ENCODE measurements around the gene DES.
"Not testable (repeated sequence)": the region's sequence is repeated elsewhere in the genome, so short reads cannot be mapped to it uniquely, and the experiment has no call there.

Gene DES

DNA sequence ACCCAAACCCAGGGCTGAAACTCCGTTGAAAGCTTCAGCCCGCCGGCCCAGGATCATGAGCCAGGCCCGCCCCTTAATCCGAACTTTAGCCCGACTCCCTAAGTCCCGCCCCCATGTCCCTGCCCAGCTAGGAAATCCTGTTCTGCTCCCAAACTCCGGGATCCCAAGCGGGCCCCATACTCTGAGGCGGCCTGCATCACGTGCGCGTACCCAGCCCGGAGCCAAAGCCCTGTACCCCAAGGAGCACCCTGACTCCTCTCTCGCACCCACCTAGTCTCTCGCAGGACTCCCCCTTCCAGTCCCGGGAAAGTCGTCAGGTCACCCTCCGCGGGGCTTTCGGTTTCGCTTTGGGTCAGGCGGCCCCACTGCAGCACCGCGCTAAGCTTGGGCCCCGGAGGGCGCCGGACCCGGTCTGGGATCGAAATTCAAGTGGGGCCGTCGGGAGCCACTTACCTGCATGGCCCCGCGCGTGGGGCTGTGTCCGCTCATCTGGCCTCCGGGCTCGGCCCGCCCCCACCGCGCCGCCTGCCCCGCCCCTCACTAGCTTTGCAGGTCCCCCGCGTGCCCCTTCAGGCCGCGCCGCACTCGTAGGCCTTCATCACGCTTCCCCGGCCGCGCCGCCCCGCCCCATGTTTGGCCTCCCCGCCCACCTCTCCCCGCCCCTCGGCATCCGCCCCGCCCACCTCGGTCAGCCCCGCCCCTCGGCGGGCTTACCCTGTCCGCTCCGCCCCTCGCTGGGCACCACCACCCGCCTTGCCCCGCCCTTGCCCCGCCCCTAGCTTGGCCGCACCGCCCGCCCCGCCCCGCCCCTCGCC lies 30.7 kb upstream of the DES start, which contains the start of gene DNPEP:
DNPEP (minus strand) TSS at position 607 of the 815 bp plus-strand sequence; CDS start at position 489, 118 bp downstream.
- Histone ChIP-seq H3K36me3 (ENCODE audit: control insufficient read depth, insufficient read depth, low read length) (peaks cover 19% of the 10 kb centered on the region), H3K9ac (ENCODE audit: low read depth, low read length) (peak within 1 kb of the TSS; percentile 41), H3K27me3 (ENCODE audit: control insufficient read depth, insufficient read depth, low read length) (no peaks in the 10 kb centered on the region), H3K9me3 (ENCODE audit: control insufficient read depth, insufficient read depth, low read length) (no peaks in the 10 kb centered on the region), H3K4me1 (ENCODE audit: control insufficient read depth, insufficient read depth, low read length) (no peaks in the 10 kb centered on the region), H3K4me3 (ENCODE audit: low read depth, low read length) (peak within 1 kb of the TSS; percentile 75)

DNA sequence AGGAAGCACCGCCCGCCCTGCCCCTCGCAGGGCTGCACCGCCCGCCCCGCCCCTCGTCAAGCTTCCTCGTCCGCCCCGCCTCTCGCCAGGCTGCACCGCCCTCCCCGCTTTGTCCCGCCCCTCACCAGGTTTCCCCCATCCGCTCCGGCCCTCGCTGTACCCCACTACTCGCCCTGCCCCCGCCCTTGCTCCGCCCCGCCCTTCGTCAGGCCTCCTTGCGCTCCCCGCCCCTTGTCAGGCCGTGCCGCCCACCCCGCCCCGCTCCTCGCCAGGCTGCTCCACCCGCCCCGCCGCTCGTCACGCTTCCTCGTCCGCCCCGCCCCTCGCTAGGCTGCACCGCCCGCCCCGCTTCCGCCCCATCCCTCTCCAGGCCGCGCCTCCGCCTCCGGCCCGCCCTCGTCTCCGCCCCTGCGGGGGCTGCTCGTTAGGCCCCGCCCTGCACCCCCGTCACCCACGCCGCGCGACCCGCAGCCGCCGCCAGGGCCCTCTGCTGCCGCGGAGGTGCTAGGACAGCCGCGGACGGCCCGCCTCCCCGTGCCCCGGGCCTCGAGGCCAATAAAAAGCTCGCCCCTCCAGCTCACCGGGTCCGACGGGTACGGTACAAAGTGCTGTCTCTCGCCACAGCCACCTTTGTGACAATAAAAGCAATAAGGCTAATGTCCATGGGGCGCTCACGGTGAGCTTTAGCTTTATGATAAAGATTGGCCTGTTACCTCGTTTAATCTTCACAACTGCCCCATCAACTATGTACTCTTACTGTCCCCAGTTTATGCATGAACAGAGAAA lies 29.9 kb upstream of the DES start:
- Histone ChIP-seq H3K9me3 (ENCODE audit: control insufficient read depth, insufficient read depth, low read length) (no peaks in the 10 kb centered on the region), H3K4me1 (ENCODE audit: control insufficient read depth, insufficient read depth, low read length) (no peaks in the 10 kb centered on the region), H3K36me3 (ENCODE audit: control insufficient read depth, insufficient read depth, low read length) (peaks cover 15% of the 10 kb centered on the region), H3K9ac (ENCODE audit: low read depth, low read length) (no peak overlapping the region), H3K27me3 (ENCODE audit: control insufficient read depth, insufficient read depth, low read length) (no peaks in the 10 kb centered on the region), H3K4me3 (ENCODE audit: low read depth, low read length) (peak overlapping the region; percentile 66)

DNA sequence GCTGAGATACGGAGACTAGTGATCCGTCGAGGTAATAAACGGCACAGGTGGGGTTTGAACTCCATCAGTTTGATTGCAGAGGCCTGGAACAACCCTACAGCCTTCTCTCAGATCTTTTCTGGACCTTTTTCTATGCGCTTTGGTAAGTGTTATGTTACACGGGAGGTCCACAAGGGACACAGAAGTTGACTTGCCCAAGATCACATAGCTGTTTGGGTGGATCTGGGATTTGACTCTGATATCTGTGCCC lies 29.3 kb upstream of the DES start:
- H3K4me3 ChIP-seq (ENCODE audit: low read depth, low read length), result peak overlapping the region; percentile 66
- H3K27me3 ChIP-seq (ENCODE audit: control insufficient read depth, insufficient read depth, low read length), result no peaks in the 10 kb centered on the region
- no peaks in the 10 kb centered on the region for H3K4me1 ChIP-seq (ENCODE audit: control insufficient read depth, insufficient read depth, low read length)
- no peaks in the 10 kb centered on the region for H3K9me3 ChIP-seq (ENCODE audit: control insufficient read depth, insufficient read depth, low read length)
- H3K9ac ChIP-seq (ENCODE audit: low read depth, low read length), result no peak overlapping the region
- peaks cover 15% of the 10 kb centered on the region for H3K36me3 ChIP-seq (ENCODE audit: control insufficient read depth, insufficient read depth, low read length)

DNA sequence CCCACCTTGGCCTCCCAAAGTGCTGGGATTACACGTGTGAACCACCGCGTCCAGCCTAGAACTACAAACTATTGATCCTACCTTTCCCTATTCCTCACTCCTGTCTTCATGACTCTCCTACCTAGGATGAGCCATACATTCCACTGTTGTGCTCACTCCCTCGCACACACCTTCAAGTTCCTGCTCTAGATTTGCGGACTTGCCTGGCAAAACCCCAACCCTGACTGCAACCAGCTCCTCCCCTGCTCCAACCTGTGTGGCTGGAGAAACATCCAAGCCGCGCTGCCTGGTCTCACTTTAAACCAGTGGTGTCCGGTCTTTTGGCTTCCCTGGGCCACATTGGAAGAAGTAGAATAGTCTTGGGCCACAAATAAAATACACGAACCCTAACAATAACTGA lies 25.4 kb upstream of the DES start:
- Histone ChIP-seq H3K36me3 (ENCODE audit: control insufficient read depth, insufficient read depth, low read length) (no peaks in the 10 kb centered on the region), H3K9ac (ENCODE audit: low read depth, low read length) (no peak overlapping the region), H3K4me3 (ENCODE audit: low read depth, low read length) (no peak overlapping the region), H3K4me1 (ENCODE audit: control insufficient read depth, insufficient read depth, low read length) (no peaks in the 10 kb centered on the region), H3K27me3 (ENCODE audit: control insufficient read depth, insufficient read depth, low read length) (no peaks in the 10 kb centered on the region), H3K9me3 (ENCODE audit: control insufficient read depth, insufficient read depth, low read length) (no peaks in the 10 kb centered on the region)

DNA sequence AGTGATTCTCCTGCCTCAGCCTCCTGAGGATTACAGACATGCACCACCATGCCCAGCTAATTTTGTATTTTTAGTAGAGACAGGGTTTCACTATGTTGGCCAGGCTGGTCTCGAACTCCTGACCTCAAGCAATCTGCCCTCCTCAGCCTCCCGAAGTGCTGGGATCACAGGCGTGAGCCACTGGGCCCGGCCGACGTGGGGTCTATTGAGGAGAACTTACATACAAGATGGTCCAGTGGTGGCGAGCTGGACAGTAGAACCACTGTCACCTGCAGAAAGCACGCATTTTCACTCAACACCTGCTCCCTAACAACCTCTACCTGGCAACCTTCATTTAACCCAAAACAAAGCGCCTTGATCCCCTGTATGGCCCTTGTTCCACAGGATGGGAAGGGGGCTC lies 23.1 kb upstream of the DES start:
- not testable (repeated sequence) for H3K4me3 ChIP-seq (ENCODE audit: low read depth, low read length); H3K9me3 ChIP-seq (ENCODE audit: control insufficient read depth, insufficient read depth, low read length); H3K36me3 ChIP-seq (ENCODE audit: control insufficient read depth, insufficient read depth, low read length); H3K9ac ChIP-seq (ENCODE audit: low read depth, low read length); H3K27me3 ChIP-seq (ENCODE audit: control insufficient read depth, insufficient read depth, low read length); H3K4me1 ChIP-seq (ENCODE audit: control insufficient read depth, insufficient read depth, low read length)

DNA sequence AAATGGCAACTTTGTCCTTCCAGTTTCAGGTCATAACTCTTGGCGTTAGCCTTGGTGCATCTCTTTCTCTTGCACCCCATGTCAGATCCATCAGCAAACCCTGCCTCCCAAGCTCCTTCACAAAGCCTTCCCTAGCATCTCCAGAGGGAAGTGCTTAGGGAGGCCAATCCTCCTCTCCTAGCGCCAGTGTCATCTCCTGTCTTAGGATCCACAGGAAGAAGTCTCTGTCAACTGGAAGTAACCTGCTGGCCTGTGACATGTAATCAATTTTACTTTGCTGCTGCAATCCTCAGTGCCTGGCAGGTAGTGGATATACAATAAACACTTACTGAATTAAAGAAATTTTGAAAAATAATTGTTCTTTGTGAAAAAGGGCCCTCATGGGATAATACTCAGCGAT lies 22.6 kb upstream of the DES start:
- no peak overlapping the region for H3K9ac ChIP-seq (ENCODE audit: low read depth, low read length)
- H3K4me1 ChIP-seq (ENCODE audit: control insufficient read depth, insufficient read depth, low read length), result peaks cover 3% of the 10 kb centered on the region
- H3K9me3 ChIP-seq (ENCODE audit: control insufficient read depth, insufficient read depth, low read length), result no peaks in the 10 kb centered on the region
- no peaks in the 10 kb centered on the region for H3K27me3 ChIP-seq (ENCODE audit: control insufficient read depth, insufficient read depth, low read length)
- H3K36me3 ChIP-seq (ENCODE audit: control insufficient read depth, insufficient read depth, low read length), result no peaks in the 10 kb centered on the region
- no peak overlapping the region for H3K4me3 ChIP-seq (ENCODE audit: low read depth, low read length)

DNA sequence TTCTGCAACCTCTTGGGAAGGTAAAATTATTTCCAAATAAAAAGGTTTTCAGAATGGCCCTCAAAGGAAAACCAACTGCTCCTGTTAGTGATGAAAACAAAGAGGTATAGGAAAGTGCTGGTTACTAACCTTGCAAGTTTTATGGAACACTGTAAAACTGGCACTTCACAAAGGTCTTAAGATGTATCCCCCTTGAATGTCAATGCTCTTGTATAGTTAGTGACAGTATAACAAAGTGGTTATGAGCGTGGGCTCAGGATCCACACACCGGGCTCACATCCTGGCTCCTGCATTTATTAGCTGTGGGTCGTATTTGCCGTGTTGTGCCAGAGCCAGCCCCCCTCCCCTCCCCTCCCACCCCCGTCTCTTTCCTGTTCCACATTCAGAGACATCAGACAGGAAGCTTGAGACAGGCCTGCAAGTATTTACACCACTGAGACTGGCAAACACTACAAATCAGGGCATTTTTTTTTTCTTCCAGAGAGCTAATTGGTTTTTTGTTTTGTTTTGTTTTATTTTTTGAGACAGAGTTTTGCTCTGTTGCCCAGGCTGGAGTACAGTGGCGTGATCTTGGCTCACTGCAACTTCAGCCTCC lies 21.2 kb upstream of the DES start:
- Histone ChIP-seq H3K4me3 (ENCODE audit: low read depth, low read length) (no peak overlapping the region), H3K9me3 (ENCODE audit: control insufficient read depth, insufficient read depth, low read length) (no peaks in the 10 kb centered on the region)

DNA sequence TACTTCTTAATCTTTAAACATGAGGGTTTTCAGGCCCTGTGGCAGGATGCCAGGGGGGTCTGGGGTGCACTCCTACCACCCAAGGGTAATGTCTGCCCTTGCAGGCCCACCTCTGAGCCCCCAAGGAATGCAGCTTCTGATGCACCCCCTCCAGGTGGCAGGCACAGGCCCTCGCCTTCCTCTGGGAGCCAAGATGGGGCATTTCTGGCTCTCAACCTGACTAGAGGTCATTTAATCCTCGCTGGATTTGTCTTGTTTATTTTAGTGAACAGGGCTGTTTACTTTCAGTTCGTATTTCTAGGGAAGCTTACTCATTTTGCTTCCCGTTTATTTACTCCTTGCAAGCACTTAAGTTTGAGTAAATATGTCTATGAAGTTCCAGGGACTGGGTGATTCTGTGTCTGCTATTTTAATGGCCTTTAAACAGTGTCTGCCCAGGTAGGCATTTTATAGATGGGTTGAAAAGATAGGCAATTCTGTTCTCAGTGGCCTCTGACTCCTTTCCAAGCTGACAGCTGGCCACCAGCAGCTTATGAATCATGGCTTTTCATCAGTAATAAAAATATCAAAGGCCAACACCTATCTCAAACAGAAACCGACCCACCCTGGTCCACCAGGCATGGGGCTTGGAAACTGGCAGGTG lies 19.3 kb upstream of the DES start:
- Histone ChIP-seq H3K4me1 (ENCODE audit: control insufficient read depth, insufficient read depth, low read length) (peaks cover 9% of the 10 kb centered on the region), H3K27me3 (ENCODE audit: control insufficient read depth, insufficient read depth, low read length) (no peaks in the 10 kb centered on the region), H3K9ac (ENCODE audit: low read depth, low read length) (no peak overlapping the region), H3K4me3 (ENCODE audit: low read depth, low read length) (no peak overlapping the region), H3K36me3 (ENCODE audit: control insufficient read depth, insufficient read depth, low read length) (no peaks in the 10 kb centered on the region), H3K9me3 (ENCODE audit: control insufficient read depth, insufficient read depth, low read length) (no peaks in the 10 kb centered on the region)

More for the DNA sequence above, 21.2 kb upstream of the DES start:
- no peaks in the 10 kb centered on the region for H3K36me3 ChIP-seq (ENCODE audit: control insufficient read depth, insufficient read depth, low read length)
- no peak overlapping the region for H3K9ac ChIP-seq (ENCODE audit: low read depth, low read length)
- peaks cover 3% of the 10 kb centered on the region for H3K4me1 ChIP-seq (ENCODE audit: control insufficient read depth, insufficient read depth, low read length)
- no peaks in the 10 kb centered on the region for H3K27me3 ChIP-seq (ENCODE audit: control insufficient read depth, insufficient read depth, low read length)

DNA sequence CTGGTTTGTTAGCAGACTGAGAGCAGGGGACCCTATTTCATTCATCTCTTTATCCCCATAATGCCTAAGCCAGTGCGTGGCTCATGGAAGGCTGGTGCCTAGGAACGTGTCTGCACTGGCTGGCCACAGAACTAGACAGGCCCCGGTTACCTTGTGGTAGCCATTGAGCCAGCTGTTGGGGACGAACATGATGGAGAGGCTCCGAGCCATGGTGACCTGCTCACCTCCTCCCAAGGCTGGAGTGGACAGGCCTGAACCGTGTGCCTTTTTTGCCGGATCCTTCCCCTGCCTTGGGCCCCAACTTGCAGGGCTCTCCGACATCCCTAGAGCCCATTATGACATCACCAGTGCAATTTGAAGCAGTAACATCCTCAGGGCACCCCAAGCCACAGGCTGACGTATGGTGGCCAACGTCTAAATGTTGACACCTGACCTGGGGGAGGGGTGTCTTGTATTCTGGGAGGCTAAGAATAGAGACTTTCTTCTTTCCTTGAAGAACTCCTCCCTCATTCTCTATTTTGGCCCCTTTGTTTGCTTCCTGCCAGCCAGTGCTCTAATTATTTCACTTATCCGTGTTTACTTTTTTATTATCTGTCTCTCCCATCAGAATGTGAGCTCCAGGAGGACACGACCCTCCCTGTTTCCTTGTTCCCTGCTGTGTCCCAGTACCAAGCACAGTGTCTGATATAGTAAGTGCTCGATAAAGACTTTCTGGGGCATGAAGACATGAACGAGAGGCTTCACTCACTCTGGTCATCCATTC lies 18.3 kb upstream of the DES start:
- Histone ChIP-seq H3K4me3 (ENCODE audit: low read depth, low read length) (no peak overlapping the region), H3K9ac (ENCODE audit: low read depth, low read length) (no peak overlapping the region), H3K36me3 (ENCODE audit: control insufficient read depth, insufficient read depth, low read length) (no peaks in the 10 kb centered on the region), H3K27me3 (ENCODE audit: control insufficient read depth, insufficient read depth, low read length) (no peaks in the 10 kb centered on the region), H3K9me3 (ENCODE audit: control insufficient read depth, insufficient read depth, low read length) (no peaks in the 10 kb centered on the region), H3K4me1 (ENCODE audit: control insufficient read depth, insufficient read depth, low read length) (peaks cover 9% of the 10 kb centered on the region)

DNA sequence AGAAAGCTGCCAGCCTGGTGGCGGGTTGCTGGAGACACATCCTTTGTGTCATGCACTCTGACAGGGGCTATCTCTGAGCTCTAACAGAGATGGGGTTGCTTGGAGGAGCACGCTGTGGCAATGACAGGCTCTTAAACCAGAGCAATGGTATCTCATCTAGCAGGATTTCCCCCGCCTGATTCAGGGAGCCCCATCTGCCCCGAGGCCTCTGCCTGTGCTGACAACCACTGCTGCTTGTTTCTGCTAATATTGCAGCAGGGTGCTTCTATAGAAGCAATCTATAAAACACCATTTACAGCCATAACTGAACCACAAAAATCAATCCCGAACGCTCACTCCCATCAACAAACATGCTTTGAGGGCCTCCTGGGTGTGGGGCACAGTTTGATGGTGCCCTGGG lies 17.6 kb upstream of the DES start:
- H3K36me3 ChIP-seq (ENCODE audit: control insufficient read depth, insufficient read depth, low read length), result no peaks in the 10 kb centered on the region
- H3K4me3 ChIP-seq (ENCODE audit: low read depth, low read length), result no peak overlapping the region
- no peaks in the 10 kb centered on the region for H3K27me3 ChIP-seq (ENCODE audit: control insufficient read depth, insufficient read depth, low read length)
- H3K9me3 ChIP-seq (ENCODE audit: control insufficient read depth, insufficient read depth, low read length), result no peaks in the 10 kb centered on the region
- H3K9ac ChIP-seq (ENCODE audit: low read depth, low read length), result no peak overlapping the region
- peaks cover 11% of the 10 kb centered on the region for H3K4me1 ChIP-seq (ENCODE audit: control insufficient read depth, insufficient read depth, low read length)

DNA sequence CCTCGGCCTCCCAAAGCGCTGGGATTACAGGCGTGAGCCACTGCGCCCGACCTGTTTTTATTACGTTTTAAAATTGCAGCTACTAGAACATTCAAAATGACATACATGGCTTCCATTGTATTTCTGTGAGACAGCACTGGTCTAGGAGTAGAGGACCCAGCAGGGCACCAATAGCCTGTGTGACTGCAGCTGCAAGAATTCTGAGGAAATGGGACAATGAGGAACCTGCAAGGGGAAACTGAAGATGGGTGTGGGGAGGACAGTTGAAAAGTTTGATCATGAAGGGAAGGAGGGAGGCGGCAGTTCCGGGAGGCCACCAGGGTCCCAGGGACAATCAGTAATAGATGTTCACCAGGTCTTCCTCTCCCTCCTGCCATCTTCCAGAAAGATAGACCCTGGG lies 16.6 kb upstream of the DES start:
- Histone ChIP-seq H3K4me1 (ENCODE audit: control insufficient read depth, insufficient read depth, low read length) (peaks cover 11% of the 10 kb centered on the region), H3K4me3 (ENCODE audit: low read depth, low read length) (no peak overlapping the region), H3K27me3 (ENCODE audit: control insufficient read depth, insufficient read depth, low read length) (no peaks in the 10 kb centered on the region), H3K9me3 (ENCODE audit: control insufficient read depth, insufficient read depth, low read length) (no peaks in the 10 kb centered on the region), H3K9ac (ENCODE audit: low read depth, low read length) (no peak overlapping the region), H3K36me3 (ENCODE audit: control insufficient read depth, insufficient read depth, low read length) (no peaks in the 10 kb centered on the region)

Measured in iPS-15b (cell line).